ENCODE measurements around the gene R3HDM4. TPM values are rescaled to one million over a fixed set of nuclear protein-coding genes. Genes with fewer than 3 reads are reported as not detected.

R3HDM4 gene
- total and polyA plus RNA-seq, 10 of the 15 experiments (the other 5 are each of a cell fraction or from before 2014, with no cell fraction given) = 1.3 to 65.8 (median 27.7) TPM

DNA sequence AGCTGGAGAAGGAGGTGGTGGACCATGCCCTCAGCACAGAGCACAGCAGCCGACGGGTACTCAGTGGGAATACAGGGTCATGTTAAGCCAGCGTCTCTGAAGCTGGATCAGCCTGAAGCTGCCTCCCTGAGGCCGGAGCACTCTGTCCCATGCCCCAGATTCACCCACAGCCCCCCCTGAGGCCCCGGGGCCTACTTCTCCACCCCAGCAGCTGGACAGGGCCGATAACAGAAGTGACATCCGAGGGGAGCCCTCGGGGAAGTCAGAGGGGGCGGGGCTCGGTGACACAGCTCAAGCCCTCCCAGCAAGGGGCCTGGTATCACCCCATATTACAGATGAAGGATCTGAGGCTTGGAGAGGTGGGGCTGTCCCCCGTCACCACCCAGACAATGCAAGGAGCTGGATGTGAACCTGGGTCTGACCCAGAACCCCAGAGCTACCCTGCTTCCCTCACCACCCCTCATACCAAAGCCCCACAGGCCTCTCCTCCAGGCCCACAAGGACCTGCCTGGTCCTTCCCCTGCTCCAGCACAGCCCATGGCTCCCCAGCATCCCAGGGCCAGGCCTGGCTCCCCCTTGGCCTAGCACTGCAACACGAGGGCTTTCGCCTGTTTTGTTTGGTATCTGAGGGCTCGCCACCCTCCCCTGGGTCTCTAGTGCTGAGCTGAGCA, 5.7 kb downstream of the R3HDM4 start:
- in situ Hi-C loops (cut with MboI) = no loop called here
- ChIA-PET CTCF (interaction anchor here (0.9 to 4.2 kb wide), 5 partner anchors 9 to 138 kb away, joined by 3 to 40 read pairs (median 4); partner anchors contain the start of genes KISS1R, MED16 and RNU6-9), RAD21 (ENCODE audit: unreplicated experiment) (interaction anchor here (0.9 to 4.4 kb wide), 5 partner anchors 12 to 77 kb away, joined by 3 to 30 read pairs (median 18); partner anchors contain the start of genes MED16, RNU6-9 and WDR18), POLR2A (interaction anchor here (0.6 to 3.9 kb wide), 5 partner anchors 12 to 362 kb away, joined by 3 to 27 read pairs (median 4); partner anchors contain the start of genes CIRBP, MED16, PTBP1 and RNU6-9), SMC1A (ENCODE audit: uncharacterized antibody, unreplicated experiment) (interaction anchor here (1.1 to 2.4 kb wide), 7 partner anchors 9 to 137 kb away, joined by 3 to 15 read pairs (median 8); partner anchors contain the start of genes MED16, RNU6-9 and WDR18)
- Histone ChIP-seq H3K9me3 (replicated peaks; ENCODE audit: control insufficient read depth, insufficient read depth, low read length) (no peaks in the 10 kb centered on the region), H3K9ac (ENCODE audit: control insufficient read depth, insufficient read depth, low read length) (peak overlapping the region; percentile 44; the same call in 1 of the 2 replicates), H3K27me3 (replicated peaks in 1 of 2; ENCODE audit: control insufficient read depth in 2 of 2, insufficient read depth in 2 of 2, low read length in 1 of 2) (no peaks in the 10 kb centered on the region), H3K4me1 (ENCODE audit: control insufficient read depth, insufficient read depth, low read length) (peaks cover 40% of the 10 kb centered on the region), H3K36me3 (ENCODE audit: control insufficient read depth in 2 of 2, insufficient read depth in 2 of 2, low read length in 1 of 2) (no peaks in the 10 kb centered on the region; a peak in 1 of 4 replicates), H3K27ac (ENCODE audit: control insufficient read depth, insufficient read depth) (peak overlapping the region; percentile 56; the same call in 1 of the 2 replicates), H3K4me2 (ENCODE audit: control insufficient read depth, insufficient read depth) (peak overlapping the region; percentile 36), H4K20me1 (ENCODE audit: control insufficient read depth, insufficient read depth) (no peaks in the 10 kb centered on the region), H3K4me3 (no peak overlapping the region), H2AFZ (ENCODE audit: control insufficient read depth, low read depth, low read length) (no peak overlapping the region), H3K79me2 (ENCODE audit: control insufficient read depth, insufficient read depth, low read length) (peaks cover 13% of the 10 kb centered on the region)
- intact Hi-C loops (cut with micrococcal nuclease; ENCODE audit: unreplicated experiment) = no loop called here
- ATAC-seq = peak; percentile 67
- TF ChIP-seq ZNF217 (IDR thresholded peaks at IDR 0.05) (peak; percentile 43; the same call in 1 of the 2 replicates), TCF12 (IDR thresholded peaks at IDR 0.05; ENCODE audit: low read depth, low read length) (peak; percentile 62; the same call in 1 of the 2 replicates), IKZF2 (IDR thresholded peaks at IDR 0.05) (no peak), CHD1 (IDR thresholded peaks at IDR 0.05; ENCODE audit: low read depth, low read length) (no peak), SRF (IDR thresholded peaks at IDR 0.05; ENCODE audit: low read depth in 2 of 2, low read length in 2 of 2) (no peak), POU2F2 (IDR thresholded peaks at IDR 0.05; ENCODE audit: borderline replicate concordance, low read depth, low read length) (no peak), REST (IDR thresholded peaks at IDR 0.05; ENCODE audit: low read depth, low read length) (peak; percentile 53; the same call in 1 of the 2 replicates), DPF2 (IDR thresholded peaks at IDR 0.05) (0 out of 2 replicates have a peak, but pooled peaks have one; percentile 23), SUPT20H (IDR thresholded peaks at IDR 0.05; ENCODE audit: borderline replicate concordance, control insufficient read depth, low read depth, low read length) (no peak)
- TF ChIP-seq, protein P1, sequence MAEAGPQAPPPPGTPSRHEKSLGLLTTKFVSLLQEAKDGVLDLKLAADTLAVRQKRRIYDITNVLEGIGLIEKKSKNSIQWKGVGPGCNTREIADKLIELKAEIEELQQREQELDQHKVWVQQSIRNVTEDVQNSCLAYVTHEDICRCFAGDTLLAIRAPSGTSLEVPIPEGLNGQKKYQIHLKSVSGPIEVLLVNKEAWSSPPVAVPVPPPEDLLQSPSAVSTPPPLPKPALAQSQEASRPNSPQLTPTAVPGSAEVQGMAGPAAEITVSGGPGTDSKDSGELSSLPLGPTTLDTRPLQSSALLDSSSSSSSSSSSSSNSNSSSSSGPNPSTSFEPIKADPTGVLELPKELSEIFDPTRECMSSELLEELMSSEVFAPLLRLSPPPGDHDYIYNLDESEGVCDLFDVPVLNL (IDR thresholded peaks at IDR 0.05; ENCODE audit: low read depth, low read length) = no peak
- no peak for FAIRE-seq
- no TSS peak for BruUV-seq (replicated peaks)
- no peak for DNase-seq (ENCODE audit: low read depth, low spot score)
- 22% methylated on average over 14 of the region's 14 CpGs for WGBS (ENCODE audit: insufficient coverage, insufficient replicate concordance, low lambda C conversion rate, missing lambda C conversion rate)

Data from GM12878 (cell line).